Muscle layer of duodenum (tissue), 2 donors: ENCODE results near the gene POLA2.
A peak's percentile ranks its signal among the peaks of the same experiment; 100 is the strongest.

Experiments
- H3K27ac ChIP-seq: one replicate; pipeline ENCODE4 v1.7.0; 2013; ENCODE audit warnings: mild to moderate bottlenecking, low read length
- H3K27me3 ChIP-seq: one replicate; pipeline ENCODE4 v1.7.0; 2013; ENCODE audit warnings: low read depth, mild to moderate bottlenecking, control low read depth, low read length
- H3K36me3 ChIP-seq, 2 donors: one replicate each; pipeline ENCODE4 v1.7.0; 2013; ENCODE audit warnings: low read length in 2 of 2, control low read depth in 1 of 2, mild to moderate bottlenecking in 1 of 2; ENCODE audit not compliant: insufficient read depth in 2 of 2, control insufficient read depth in 1 of 2
- H3K4me1 ChIP-seq, 2 donors: one replicate each; pipeline ENCODE4 v1.7.0; 2013; ENCODE audit warnings: low read length in 2 of 2, mild to moderate bottlenecking in 2 of 2, control low read depth in 1 of 2, moderate library complexity in 1 of 2; ENCODE audit not compliant: insufficient read depth in 2 of 2, control insufficient read depth in 1 of 2
- H3K4me3 ChIP-seq, 2 donors: one replicate each; pipeline ENCODE4 v1.7.0; 2013; ENCODE audit warnings: low read length in 2 of 2, low read depth in 1 of 2, mild to moderate bottlenecking in 1 of 2
- H3K9me3 ChIP-seq, 2 donors: one replicate each; pipeline ENCODE4 v1.7.0; 2013; ENCODE audit warnings: low read length in 2 of 2, control low read depth in 1 of 2, mild to moderate bottlenecking in 1 of 2; ENCODE audit not compliant: control insufficient read depth in 1 of 2
- donor health status: healthy.

Gene POLA2

DNA sequence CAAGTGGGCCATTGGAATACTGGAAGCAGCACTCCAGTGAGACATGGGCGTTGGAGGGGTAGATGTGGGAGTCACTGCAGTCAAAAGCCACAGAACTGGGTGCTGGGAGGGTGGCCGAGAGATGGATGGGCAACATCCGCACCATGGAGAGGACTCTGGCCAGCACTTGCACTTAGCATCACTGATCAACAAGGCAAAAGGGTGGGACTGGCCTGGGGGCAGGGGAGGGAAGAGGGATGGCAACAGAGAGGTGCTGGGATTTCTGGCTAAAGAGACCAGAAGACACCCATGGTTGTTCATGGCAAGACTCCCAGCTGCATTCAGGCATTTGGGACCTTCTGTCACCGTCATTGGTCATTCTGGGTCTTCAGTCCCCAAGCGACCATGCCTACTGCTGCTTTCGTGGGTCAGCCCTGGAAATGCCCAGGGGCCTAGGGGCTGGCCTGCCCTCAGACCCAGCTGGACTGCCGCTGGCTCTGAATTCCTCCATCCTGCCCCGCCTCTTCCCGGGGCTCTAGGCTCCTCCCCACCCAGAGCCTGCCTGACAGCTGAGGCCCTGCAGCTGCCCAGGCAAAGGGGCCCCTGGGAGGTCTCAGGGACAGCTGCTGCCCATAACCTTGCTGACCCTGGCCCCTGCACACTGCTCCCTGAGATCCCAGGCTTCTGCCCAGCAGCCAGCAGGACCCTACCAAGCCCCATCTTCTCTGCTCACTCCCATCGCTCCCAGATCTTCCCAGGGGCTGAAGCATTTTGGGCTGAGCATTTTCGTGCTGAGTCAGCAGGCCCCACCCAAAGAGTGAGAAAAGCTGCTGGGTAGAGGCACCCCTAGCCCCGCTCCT lies 39.9 kb downstream of the POLA2 start:
- Histone ChIP-seq H3K36me3 (no peaks in the 10 kb centered on the region), H3K4me3 (no peak overlapping the region), H3K9me3 (no peaks in the 10 kb centered on the region), H3K4me1 (peaks cover 11 to 41% of the 10 kb centered on the region in 2 donors), H3K27me3 (no peaks in the 10 kb centered on the region), H3K27ac (peak overlapping the region; percentile 36)

DNA sequence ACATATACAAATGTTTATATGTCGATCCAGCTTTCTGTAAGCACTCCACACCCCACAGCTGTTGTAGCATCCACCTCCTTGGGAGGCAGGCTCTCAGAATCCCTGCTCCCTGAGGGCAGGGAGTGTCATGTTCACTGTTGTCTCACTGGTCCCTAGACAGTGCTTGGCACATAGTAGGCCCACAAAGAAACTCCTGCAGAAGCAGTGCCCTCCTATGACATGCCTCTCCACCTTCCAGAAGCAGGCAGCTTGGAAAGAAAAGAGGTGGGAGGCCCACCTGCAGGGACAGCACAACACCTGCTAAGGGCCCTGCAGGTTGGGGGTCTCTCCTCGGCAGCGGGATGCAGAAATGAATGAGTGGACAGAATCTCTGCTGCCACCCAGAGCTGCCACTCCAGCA lies 41.8 kb downstream of the POLA2 start:
- H3K9me3 ChIP-seq, result no peaks in the 10 kb centered on the region
- no peaks in the 10 kb centered on the region for H3K36me3 ChIP-seq
- no peak overlapping the region for H3K27ac ChIP-seq
- no peaks in the 10 kb centered on the region for H3K27me3 ChIP-seq
- H3K4me1 ChIP-seq, result peaks cover 16 to 30% of the 10 kb centered on the region in 2 donors
- no peak overlapping the region for H3K4me3 ChIP-seq

DNA sequence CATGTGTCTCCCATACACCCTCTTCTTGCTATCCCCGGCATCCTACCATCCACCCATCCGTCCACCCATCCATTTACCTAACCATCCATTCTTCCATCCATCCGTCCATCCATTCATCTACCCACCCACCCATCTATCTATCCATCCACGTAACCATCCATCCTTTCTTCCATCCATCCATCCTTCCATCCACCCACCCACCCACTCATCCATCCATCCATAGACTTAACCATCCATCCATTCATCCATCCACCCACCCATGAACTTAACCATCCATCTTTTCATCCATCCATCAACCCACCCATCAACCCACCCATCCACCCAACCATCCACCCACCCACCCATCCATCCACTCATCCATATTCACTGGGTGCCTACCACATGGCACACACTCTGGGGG lies 42.3 kb downstream of the POLA2 start:
- Histone ChIP-seq H3K4me1 (peaks cover 17 to 30% of the 10 kb centered on the region in 2 donors), H3K4me3 (no peak overlapping the region), H3K9me3 (no peaks in the 10 kb centered on the region), H3K36me3 (no peaks in the 10 kb centered on the region), H3K27ac (no peak overlapping the region), H3K27me3 (no peaks in the 10 kb centered on the region)

DNA sequence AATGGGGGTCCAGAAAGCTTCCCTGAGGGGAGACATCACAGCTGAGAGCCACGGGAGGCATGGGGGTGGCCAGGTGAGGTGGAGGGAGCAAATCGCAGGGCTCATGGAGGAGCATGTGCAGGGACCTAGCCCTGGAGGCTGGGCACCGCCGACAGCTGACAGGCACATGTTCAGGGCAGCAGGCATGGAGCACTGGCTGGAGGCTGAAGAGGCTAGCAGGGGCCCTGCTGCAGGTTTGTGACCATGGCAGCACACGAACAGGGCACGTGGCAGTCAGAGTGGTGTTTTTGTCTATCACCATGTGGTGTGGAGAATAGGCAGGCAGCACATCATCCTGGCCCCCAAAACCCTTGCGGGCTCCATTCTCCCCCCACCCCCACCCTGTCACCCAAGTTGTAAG lies 42.9 kb downstream of the POLA2 start:
- H3K27me3 ChIP-seq, result no peaks in the 10 kb centered on the region
- no peaks in the 10 kb centered on the region for H3K36me3 ChIP-seq
- no peaks in the 10 kb centered on the region for H3K9me3 ChIP-seq
- no peak overlapping the region for H3K27ac ChIP-seq
- H3K4me1 ChIP-seq, result peaks cover 15 to 30% of the 10 kb centered on the region in 2 donors
- H3K4me3 ChIP-seq, result no peak overlapping the region

DNA sequence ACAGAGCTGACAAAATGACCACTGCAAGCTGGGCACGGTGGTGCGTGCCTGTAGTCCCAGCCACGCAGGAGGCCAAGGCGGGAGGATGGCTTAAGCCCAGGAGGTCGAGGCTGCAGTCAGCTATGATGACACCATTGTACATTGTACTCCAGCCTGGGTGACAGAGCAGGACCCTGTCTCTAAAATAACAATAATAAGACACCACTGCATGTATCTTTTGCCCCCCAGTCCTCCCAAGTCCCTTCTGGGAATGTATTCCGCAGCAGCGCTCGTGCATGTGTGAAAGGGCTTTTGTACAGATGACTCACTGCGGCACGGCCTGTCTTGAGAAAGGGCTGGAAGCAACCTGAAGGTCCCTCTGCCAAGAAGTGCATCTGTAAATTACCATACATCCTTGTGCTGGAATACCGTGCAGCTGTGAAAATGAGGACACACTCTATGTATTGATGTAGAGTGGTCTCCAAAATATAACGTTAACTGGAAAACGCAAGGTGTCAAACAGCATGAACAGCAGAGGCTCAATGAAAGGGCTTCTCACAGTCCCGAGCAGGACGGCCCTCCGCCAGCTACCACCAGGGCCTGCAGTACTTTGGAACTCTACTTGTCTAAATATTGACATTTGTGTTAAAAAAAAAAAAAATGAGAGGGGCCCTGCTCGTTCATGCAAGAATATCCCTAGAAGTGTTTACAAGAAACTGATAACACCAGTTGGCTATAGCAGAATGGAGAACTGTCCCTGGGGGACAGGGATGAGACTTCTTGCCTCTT lies 43.9 kb downstream of the POLA2 start:
- H3K27me3 ChIP-seq, result no peaks in the 10 kb centered on the region
- no peaks in the 10 kb centered on the region for H3K36me3 ChIP-seq
- H3K9me3 ChIP-seq, result no peaks in the 10 kb centered on the region
- H3K27ac ChIP-seq, result peak overlapping the region; percentile 43
- H3K4me3 ChIP-seq, result no peak overlapping the region
- peaks cover 15 to 38% of the 10 kb centered on the region in 2 donors for H3K4me1 ChIP-seq

DNA sequence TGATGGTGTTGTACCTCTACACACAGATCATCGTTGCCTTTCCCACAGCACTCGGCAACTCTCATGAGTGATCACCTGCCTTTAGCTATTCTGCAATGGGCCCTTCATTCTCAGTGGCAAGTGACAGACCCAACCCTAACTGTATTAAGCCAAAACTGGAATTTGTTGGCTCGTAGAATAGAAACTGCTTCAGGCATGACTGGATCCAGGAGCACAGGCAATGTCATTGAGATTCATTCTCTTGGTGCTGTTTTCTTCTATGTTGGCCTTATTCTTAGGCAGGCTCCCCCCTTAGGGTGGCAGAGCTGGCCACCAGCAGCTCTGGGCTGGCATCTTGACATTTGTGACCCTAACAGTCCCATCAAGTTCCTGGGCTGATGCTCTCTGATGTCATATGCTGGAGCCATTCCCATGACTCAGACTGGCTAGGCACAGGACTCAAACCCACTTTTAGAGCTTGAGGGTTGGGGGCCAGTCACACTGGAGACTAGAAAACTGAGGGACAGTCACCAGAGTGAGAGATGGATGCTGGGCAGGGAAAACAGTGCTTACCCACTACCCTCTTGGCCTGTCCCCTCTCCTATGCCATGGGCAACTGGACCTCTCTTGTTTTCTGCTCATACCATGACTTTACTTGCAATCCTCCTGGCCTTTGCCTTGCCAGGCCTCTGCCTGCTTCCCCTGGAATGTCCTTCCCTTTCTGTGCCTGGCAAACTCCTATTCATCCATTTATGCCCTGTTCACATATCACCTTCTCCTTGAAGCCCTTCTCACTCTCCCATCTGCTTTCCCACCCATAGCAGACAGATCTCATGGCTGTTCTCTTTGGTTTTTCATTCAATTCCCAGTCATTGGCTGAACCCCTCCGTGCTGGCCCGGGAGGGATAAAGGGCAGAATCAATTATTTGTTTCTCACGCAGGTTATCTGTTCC lies 45.8 kb downstream of the POLA2 start:
- no peaks in the 10 kb centered on the region for H3K9me3 ChIP-seq
- no peaks in the 10 kb centered on the region for H3K36me3 ChIP-seq
- no peak overlapping the region for H3K27ac ChIP-seq
- peaks cover 16 to 30% of the 10 kb centered on the region in 2 donors for H3K4me1 ChIP-seq
- H3K4me3 ChIP-seq, result no peak overlapping the region
- no peaks in the 10 kb centered on the region for H3K27me3 ChIP-seq

DNA sequence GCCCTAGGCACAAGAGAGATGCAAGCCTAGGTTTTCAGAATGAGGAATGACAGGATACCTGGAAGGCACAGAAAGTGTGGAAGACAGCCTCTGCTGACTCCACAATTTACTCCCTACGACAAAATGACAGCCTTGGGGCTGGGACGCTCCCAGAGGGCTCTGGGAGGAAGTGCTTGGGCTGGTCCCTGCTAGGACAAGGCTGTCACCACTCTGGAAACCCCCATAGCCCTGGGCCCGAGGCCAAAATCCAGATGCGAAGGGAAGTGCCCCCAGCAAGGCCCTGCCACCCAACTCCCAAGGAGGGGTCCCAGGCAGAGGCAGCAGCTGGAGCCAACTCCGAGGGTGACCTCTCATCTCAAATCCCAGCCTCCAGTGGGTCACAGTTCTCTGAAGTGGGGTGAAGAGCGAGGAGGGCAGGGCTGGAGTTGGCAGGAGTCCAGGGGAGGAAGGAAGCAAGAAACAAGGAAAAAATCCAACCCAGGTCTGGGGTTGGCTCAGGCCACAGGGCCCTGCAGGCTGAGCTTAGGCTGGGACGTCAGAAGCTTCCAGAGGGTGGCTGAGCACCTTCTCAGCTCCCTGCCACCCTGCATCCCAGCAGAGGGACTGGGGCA lies 46.6 kb downstream of the POLA2 start:
- H3K36me3 ChIP-seq, result no peaks in the 10 kb centered on the region
- no peaks in the 10 kb centered on the region for H3K9me3 ChIP-seq
- peaks cover 16 to 33% of the 10 kb centered on the region in 2 donors for H3K4me1 ChIP-seq
- H3K27me3 ChIP-seq, result no peaks in the 10 kb centered on the region
- H3K27ac ChIP-seq, result no peak overlapping the region
- H3K4me3 ChIP-seq, result no peak overlapping the region

DNA sequence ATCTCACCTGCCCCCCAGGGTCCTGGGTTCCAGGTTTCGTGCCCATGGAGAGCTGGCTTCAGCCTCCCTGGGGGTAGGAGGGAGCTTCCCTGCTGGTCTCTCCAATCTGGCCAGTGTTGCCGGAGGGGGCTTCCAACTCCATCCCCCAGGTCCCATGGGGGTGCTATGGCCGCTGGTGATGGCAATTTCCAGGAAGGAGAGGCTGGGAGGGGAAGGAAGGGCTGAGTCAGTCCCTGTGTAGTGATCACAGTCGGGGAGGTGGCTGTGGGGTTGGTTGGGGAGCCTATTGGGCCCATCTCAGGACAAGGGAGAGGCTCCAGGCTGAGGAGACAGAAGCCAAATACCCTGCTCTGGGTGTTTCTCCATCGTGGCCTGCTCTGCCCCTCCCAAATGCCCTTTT lies 47.2 kb downstream of the POLA2 start:
- no peak overlapping the region for H3K27ac ChIP-seq
- no peaks in the 10 kb centered on the region for H3K9me3 ChIP-seq
- H3K36me3 ChIP-seq, result no peaks in the 10 kb centered on the region
- no peaks in the 10 kb centered on the region for H3K27me3 ChIP-seq
- no peak overlapping the region for H3K4me3 ChIP-seq
- peaks cover 16 to 36% of the 10 kb centered on the region in 2 donors for H3K4me1 ChIP-seq

DNA sequence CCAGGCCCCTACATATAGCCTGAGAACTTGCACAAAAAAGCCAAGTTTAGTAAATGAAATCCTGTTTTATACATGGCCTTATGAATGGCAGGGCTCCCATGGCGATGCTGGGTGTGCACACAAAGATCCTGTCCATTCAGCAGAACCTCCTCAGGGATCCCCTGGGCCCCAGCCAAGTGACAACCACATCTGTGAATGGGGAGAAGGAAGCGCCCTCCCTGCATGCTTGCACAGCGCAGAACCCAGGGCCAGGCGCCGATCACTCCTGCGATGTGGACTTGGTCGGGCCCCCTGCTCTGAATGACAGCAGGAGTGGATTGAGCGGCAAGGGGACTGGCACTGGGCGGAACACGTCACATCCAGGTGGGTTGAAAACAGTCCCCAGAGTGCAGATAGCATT lies 48.5 kb downstream of the POLA2 start:
- Histone ChIP-seq H3K4me3 (no peak overlapping the region), H3K27me3 (no peaks in the 10 kb centered on the region), H3K27ac (no peak overlapping the region)

DNA sequence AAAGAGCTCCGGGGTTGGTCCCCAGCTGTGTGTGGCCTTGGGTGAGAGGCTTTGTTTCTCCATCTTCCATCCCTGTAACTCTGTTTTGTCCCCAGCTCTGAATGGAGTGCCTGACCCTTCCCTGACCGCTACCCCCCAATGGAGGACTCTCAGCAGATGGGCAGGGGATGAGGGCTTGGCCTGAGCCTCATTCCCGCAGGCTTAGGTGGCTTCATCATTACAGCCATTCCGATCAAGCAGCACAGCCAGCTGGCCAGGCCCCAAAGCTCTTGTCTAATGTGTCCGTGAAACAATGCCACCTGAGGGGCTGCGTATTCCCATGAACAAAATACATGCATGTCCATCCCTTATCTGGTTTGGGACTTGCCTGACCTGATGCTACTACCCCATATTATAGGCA lies 49.0 kb downstream of the POLA2 start:
- no peaks in the 10 kb centered on the region for H3K27me3 ChIP-seq
- H3K27ac ChIP-seq, result no peak overlapping the region
- H3K36me3 ChIP-seq, result no peaks in the 10 kb centered on the region
- H3K9me3 ChIP-seq, result no peaks in the 10 kb centered on the region
- H3K4me1 ChIP-seq, result peaks cover 16 to 35% of the 10 kb centered on the region in 2 donors
- H3K4me3 ChIP-seq, result no peak overlapping the region

More for the DNA sequence above, 48.5 kb downstream of the POLA2 start:
- Histone ChIP-seq H3K4me1 (peaks cover 16 to 36% of the 10 kb centered on the region in 2 donors), H3K9me3 (no peaks in the 10 kb centered on the region), H3K36me3 (no peaks in the 10 kb centered on the region)
